ENCODE results near the gene AMPD2. TPM values are rescaled to one million over a fixed set of nuclear protein-coding genes. Genes with fewer than 3 reads are reported as not detected.

AMPD2 gene
- total RNA-seq, 1 experiment from 2014 or later = 79.8 TPM

DNA sequence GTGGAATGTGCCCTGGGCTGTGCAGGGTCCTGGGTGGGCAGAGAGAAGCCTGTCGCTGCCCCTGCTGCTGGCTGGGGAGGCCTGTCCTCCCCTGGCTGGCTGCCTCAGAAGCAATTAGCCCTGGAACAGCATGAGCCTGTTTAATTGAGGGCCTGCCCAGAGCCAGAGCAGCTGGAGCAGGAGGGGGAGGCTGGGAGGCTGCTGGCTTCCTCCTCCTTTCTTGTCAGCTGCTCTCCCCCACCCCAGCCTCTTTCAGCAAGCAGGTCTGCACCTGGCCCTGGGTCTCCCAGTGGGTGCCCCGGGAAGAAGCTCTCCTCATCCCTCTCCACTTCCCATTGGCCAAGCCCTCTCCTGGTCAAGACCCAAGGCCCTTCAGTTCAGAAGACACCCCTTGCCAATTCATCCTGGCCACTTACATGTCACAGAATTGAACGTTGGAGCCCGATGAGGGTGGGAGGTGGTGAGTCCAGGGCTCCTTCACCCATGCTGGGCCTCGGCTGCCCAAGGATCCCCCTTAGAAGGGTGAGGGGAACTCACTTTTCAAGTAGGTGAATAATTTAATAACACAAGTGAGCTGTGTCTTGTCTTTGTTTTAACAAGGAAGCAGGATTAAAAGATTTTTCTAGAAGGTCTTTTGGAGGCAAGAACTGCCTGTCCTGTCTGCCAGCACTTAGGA is 13.2 kb downstream of the AMPD2 start:
- peaks cover 25% of the 10 kb centered on the region for H3K4me1 Mint-ChIP-seq
- no peak overlapping the region for H3K27ac Mint-ChIP-seq
- DNase-seq (ENCODE audit: low spot score) (no peak), ATAC-seq (no peak)
- TF ChIP-seq, protein P1, sequence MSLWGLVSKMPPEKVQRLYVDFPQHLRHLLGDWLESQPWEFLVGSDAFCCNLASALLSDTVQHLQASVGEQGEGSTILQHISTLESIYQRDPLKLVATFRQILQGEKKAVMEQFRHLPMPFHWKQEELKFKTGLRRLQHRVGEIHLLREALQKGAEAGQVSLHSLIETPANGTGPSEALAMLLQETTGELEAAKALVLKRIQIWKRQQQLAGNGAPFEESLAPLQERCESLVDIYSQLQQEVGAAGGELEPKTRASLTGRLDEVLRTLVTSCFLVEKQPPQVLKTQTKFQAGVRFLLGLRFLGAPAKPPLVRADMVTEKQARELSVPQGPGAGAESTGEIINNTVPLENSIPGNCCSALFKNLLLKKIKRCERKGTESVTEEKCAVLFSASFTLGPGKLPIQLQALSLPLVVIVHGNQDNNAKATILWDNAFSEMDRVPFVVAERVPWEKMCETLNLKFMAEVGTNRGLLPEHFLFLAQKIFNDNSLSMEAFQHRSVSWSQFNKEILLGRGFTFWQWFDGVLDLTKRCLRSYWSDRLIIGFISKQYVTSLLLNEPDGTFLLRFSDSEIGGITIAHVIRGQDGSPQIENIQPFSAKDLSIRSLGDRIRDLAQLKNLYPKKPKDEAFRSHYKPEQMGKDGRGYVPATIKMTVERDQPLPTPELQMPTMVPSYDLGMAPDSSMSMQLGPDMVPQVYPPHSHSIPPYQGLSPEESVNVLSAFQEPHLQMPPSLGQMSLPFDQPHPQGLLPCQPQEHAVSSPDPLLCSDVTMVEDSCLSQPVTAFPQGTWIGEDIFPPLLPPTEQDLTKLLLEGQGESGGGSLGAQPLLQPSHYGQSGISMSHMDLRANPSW (CRISPR knock-in tag; conservative IDR thresholded peaks at IDR 0.05; ENCODE audit: low read depth) = no peak
- TF ChIP-seq, protein P2, sequence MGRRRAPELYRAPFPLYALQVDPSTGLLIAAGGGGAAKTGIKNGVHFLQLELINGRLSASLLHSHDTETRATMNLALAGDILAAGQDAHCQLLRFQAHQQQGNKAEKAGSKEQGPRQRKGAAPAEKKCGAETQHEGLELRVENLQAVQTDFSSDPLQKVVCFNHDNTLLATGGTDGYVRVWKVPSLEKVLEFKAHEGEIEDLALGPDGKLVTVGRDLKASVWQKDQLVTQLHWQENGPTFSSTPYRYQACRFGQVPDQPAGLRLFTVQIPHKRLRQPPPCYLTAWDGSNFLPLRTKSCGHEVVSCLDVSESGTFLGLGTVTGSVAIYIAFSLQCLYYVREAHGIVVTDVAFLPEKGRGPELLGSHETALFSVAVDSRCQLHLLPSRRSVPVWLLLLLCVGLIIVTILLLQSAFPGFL (CRISPR knock-in tag; IDR thresholded peaks at IDR 0.05; ENCODE audit: borderline replicate concordance) = no peak
- H3K4me3 Mint-ChIP-seq = no peak overlapping the region
- H3K27me3 Mint-ChIP-seq (ENCODE audit: low read depth) = no peaks in the 10 kb centered on the region
- ChIA-PET POLR2A (no interaction called here), CTCF (interaction anchor here (2.9 to 4.6 kb wide), 2 partner anchors 7 to 89 kb away, joined by 80 to 100 read pairs; partner anchors contain the start of gene GPR61)
- H3K36me3 Mint-ChIP-seq = peaks cover 24% of the 10 kb centered on the region
- no peaks in the 10 kb centered on the region for H3K9me3 Mint-ChIP-seq

DNA sequence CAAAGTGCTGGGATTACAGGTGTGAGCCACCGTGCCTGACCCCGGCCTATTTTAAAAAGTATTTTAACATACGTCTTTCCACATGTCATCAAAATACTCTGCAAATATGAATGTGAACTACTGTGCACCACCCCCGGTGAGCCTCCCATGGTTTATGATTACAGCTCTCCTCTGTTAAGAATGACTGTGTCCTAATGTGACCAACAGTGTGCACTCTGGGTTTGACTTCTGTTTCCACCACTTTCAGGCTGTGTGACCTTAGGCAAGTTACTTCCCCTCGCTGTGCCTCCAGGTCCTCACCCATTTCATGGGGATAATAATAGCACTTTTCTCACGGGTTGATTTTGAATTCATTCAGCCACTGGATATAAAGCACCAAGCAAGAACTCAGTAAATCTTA is 14.7 kb downstream of the AMPD2 start:
- Mint-ChIP-seq H3K36me3 (peaks cover 16% of the 10 kb centered on the region), H3K27me3 (ENCODE audit: low read depth) (no peaks in the 10 kb centered on the region), H3K4me3 (no peak overlapping the region), H3K4me1 (peaks cover 25% of the 10 kb centered on the region), H3K27ac (0 out of 2 replicates have a peak overlapping the region, but pooled peaks have one; percentile 84), H3K9me3 (no peaks in the 10 kb centered on the region)
- TF ChIP-seq JUN (CRISPR knock-in tag; IDR thresholded peaks at IDR 0.05) (no peak), ZNF219 (CRISPR knock-in tag; IDR thresholded peaks at IDR 0.05; ENCODE audit: borderline replicate concordance) (no peak), ZNF263 (CRISPR knock-in tag; IDR thresholded peaks at IDR 0.05; ENCODE audit: low read depth) (no peak), SMAD4 (CRISPR knock-in tag; IDR thresholded peaks at IDR 0.05) (no peak), HMGA2 (CRISPR knock-in tag; IDR thresholded peaks at IDR 0.05) (no peak), MYBL2 (CRISPR knock-in tag; IDR thresholded peaks at IDR 0.05) (no peak), IRF2 (CRISPR knock-in tag; IDR thresholded peaks at IDR 0.05; ENCODE audit: borderline replicate concordance, low read depth) (no peak), ZNF396 (CRISPR knock-in tag; IDR thresholded peaks at IDR 0.05; ENCODE audit: borderline replicate concordance) (no peak), PRRX2 (CRISPR knock-in tag; IDR thresholded peaks at IDR 0.05) (no peak)
- TF ChIP-seq, protein P1 (CRISPR knock-in tag; conservative IDR thresholded peaks at IDR 0.05; ENCODE audit: low read depth) = no peak
- TF ChIP-seq, protein P3, sequence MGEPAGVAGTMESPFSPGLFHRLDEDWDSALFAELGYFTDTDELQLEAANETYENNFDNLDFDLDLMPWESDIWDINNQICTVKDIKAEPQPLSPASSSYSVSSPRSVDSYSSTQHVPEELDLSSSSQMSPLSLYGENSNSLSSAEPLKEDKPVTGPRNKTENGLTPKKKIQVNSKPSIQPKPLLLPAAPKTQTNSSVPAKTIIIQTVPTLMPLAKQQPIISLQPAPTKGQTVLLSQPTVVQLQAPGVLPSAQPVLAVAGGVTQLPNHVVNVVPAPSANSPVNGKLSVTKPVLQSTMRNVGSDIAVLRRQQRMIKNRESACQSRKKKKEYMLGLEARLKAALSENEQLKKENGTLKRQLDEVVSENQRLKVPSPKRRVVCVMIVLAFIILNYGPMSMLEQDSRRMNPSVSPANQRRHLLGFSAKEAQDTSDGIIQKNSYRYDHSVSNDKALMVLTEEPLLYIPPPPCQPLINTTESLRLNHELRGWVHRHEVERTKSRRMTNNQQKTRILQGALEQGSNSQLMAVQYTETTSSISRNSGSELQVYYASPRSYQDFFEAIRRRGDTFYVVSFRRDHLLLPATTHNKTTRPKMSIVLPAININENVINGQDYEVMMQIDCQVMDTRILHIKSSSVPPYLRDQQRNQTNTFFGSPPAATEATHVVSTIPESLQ (CRISPR knock-in tag; IDR thresholded peaks at IDR 0.05) = no peak
- no peak for DNase-seq (ENCODE audit: low spot score)
- CTCF ChIA-PET = interaction anchor here (1.2 kb wide), 1 partner anchor 88 kb away, joined by 7 read pairs; no protein-coding TSS in a partner anchor
- ATAC-seq = no peak
- POLR2A ChIA-PET = no interaction called here
